CD14-positive monocyte (primary cell): ENCODE measurements around the gene GIMAP8. TPM values are rescaled to one million over a fixed set of nuclear protein-coding genes. Genes with fewer than 3 reads are reported as not detected.
"Not testable (repeated sequence)": the region's sequence is repeated elsewhere in the genome, so short reads cannot be mapped to it uniquely, and the experiment has no call there.

Source experiments
- DNase-seq, 3 donors: peaks; one replicate each; pipeline ENCODE4 v3.0.0-alpha.2; 2011 to 2022
- H2AFZ ChIP-seq: 2 replicates; pipeline ENCODE4 v1.6.0; 2012; ENCODE audit warnings: mild to moderate bottlenecking, low read depth, low read length, inconsistent platforms; ENCODE audit not compliant: insufficient read depth, poor library complexity, severe bottlenecking
- H3K27ac ChIP-seq, 2 donors: 1 replicate in 1 of 2; 2 replicates in 1 of 2; pipeline ENCODE4 v1.5.1; 2012 to 2013; ENCODE audit warnings: low read length in 2 of 2, control low read depth in 1 of 2, inconsistent platforms in 1 of 2, low read depth in 1 of 2, mild to moderate bottlenecking in 1 of 2
- H3K27me3 ChIP-seq, 2 donors: one replicate each; pipeline versions ENCODE4 v1.6.0 to v1.6.1; 2011 to 2013; ENCODE audit warnings: low read length in 2 of 2; ENCODE audit not compliant: control insufficient read depth in 2 of 2, insufficient read depth in 2 of 2
- H3K36me3 ChIP-seq, 2 donors: replicated peaks in 1 of 2; 1 replicate in 1 of 2; 2 replicates in 1 of 2; pipeline versions ENCODE4 v1.5.1 to v1.6.1; 2012 to 2013; ENCODE audit warnings: low read length in 2 of 2, control low read depth in 1 of 2, inconsistent platforms in 1 of 2, mild to moderate bottlenecking in 1 of 2; ENCODE audit not compliant: insufficient read depth in 2 of 2, control insufficient read depth in 1 of 2
- H3K4me1 ChIP-seq, 2 donors: 1 replicate in 1 of 2; 2 replicates in 1 of 2; pipeline versions ENCODE4 v1.5.1 to v1.6.1; 2012 to 2013; ENCODE audit warnings: low read length in 2 of 2, control low read depth in 1 of 2, inconsistent platforms in 1 of 2, mild to moderate bottlenecking in 1 of 2, moderate library complexity in 1 of 2; ENCODE audit not compliant: insufficient read depth in 2 of 2, control insufficient read depth in 1 of 2
- H3K4me2 ChIP-seq: replicated peaks from 2 replicates; pipeline ENCODE3; 2012; ENCODE audit warnings: low read length, moderate library complexity, mild to moderate bottlenecking; ENCODE audit not compliant: poor library complexity, severe bottlenecking; ENCODE audit errors: extremely low read depth
- H3K4me3 ChIP-seq, 3 experiments: fragments of 200-600 bp in 1 of 3; sonication (generic) in 1 of 3; replicated peaks in 1 of 3; 1 replicate in 2 of 3; 2 replicates in 1 of 3; pipeline ENCODE4 v1.5.1; 2011 to 2013; ENCODE audit warnings: low read length in 3 of 3, mild to moderate bottlenecking in 3 of 3, control low read depth in 2 of 3, low read depth in 2 of 3, inconsistent platforms in 1 of 3, moderate library complexity in 1 of 3
- H3K79me2 ChIP-seq: 2 replicates; pipeline ENCODE4 v1.6.0; 2012; ENCODE audit warnings: mild to moderate bottlenecking, control low read depth, inconsistent platforms, low read length, moderate library complexity; ENCODE audit not compliant: insufficient read depth
- H3K9ac ChIP-seq: 2 replicates; pipeline ENCODE4 v1.6.0; 2017; ENCODE audit warnings: low read length, mild to moderate bottlenecking; ENCODE audit not compliant: insufficient read depth, poor library complexity, severe bottlenecking
- H3K9me3 ChIP-seq, 2 donors: replicated peaks in 1 of 2; 1 replicate in 1 of 2; 2 replicates in 1 of 2; pipeline versions ENCODE4 v1.5.1 to v1.6.1; 2012 to 2013; ENCODE audit warnings: low read length in 2 of 2, control low read depth in 1 of 2; ENCODE audit not compliant: control insufficient read depth in 1 of 2, insufficient read depth in 1 of 2
- H4K20me1 ChIP-seq: 2 replicates; pipeline ENCODE4 v1.6.0; 2012; ENCODE audit warnings: mild to moderate bottlenecking, low read length, control low read depth, moderate library complexity; ENCODE audit not compliant: insufficient read depth
- H3K27ac Mint-ChIP-seq, 7 donors: one replicate each; pipeline ENCODE4 v1.8.0; 2020; ENCODE audit warnings: mild to moderate bottlenecking in 7 of 7, mixed read lengths in 7 of 7, moderate library complexity in 6 of 7, inconsistent platforms in 2 of 7
- H3K27me3 Mint-ChIP-seq, 3 donors: one replicate each; pipeline ENCODE4 v1.8.0; 2021 to 2022; ENCODE audit warnings: low read depth in 3 of 3, mild to moderate bottlenecking in 3 of 3, mixed read lengths in 3 of 3, moderate library complexity in 3 of 3, inconsistent platforms in 1 of 3
- H3K36me3 Mint-ChIP-seq, 2 donors: one replicate each; pipeline ENCODE4 v1.8.0; 2020; ENCODE audit warnings: mixed read lengths in 2 of 2, inconsistent platforms in 1 of 2, mild to moderate bottlenecking in 1 of 2
- H3K4me1 Mint-ChIP-seq: one replicate; pipeline ENCODE4 v1.8.0; 2020; ENCODE audit warnings: mild to moderate bottlenecking, mixed read lengths
- H3K4me3 Mint-ChIP-seq, 2 donors: one replicate each; pipeline ENCODE4 v1.8.0; 2020; ENCODE audit warnings: mild to moderate bottlenecking in 2 of 2, mixed read lengths in 2 of 2, moderate library complexity in 1 of 2
- H3K9me3 Mint-ChIP-seq, 7 donors: one replicate each; pipeline ENCODE4 v1.8.0; 2020 to 2022; ENCODE audit warnings: mixed read lengths in 7 of 7, mild to moderate bottlenecking in 6 of 7, moderate library complexity in 6 of 7, inconsistent platforms in 2 of 7
- WGBS: methylation state at CpG from one replicate; pipeline ENCODE4 v1.1.5; 2013; ENCODE audit warnings: missing lambda C conversion rate; ENCODE audit not compliant: insufficient coverage; 5-methylcytosine and 5-hydroxymethylcytosine counted together
- intact Hi-C, 2 donors: fragments of 100-400 bp; cut with micrococcal nuclease; formaldehyde crosslinking; loops; one replicate each; pipeline versions ENCODE4 v1.15.0 to v1.15.1; 2023
- polyA plus RNA-seq, 3 donors: library from polyadenylated mRNA; depleted of rRNA in 1 of 3; unstranded in 2 of 3; stranded (reverse) in 1 of 3; fragments of 300-500 nt in 2 of 3; fragments of >200 nt in 1 of 3; fragmentation: Illumina TruSeq in 2 of 3; gene quantifications; 1 replicate in 2 of 3; 2 replicates in 1 of 3; pipeline ENCODE4 v1.2.3, GENCODE V29; 2012 to 2021
- TF ChIP-seq, protein P1 (sequence below): fragments of 200-600 bp; IDR thresholded peaks from one replicate; pipeline ENCODE4 v1.8.0; 2022; ENCODE audit warnings: antibody characterized with exemption, mild to moderate bottlenecking

The GIMAP8 gene
- polyA plus RNA-seq, 3 donors = 12.0 to 26.8 (median 22.5) TPM

- Histone ChIP-seq H3K4me1 (peaks cover 70 to 91% of the 10 kb centered on the region in 2 donors), H3K4me2 (peak overlapping the region; percentile 46), H3K4me3 (peak overlapping the region in 1 of 3 experiments; percentile 67), H4K20me1 (peaks cover 15% of the 10 kb centered on the region), H3K9ac (peak overlapping the region; percentile 12), H3K27ac (peak overlapping the region; percentile 58 to 77), H3K79me2 (peaks cover 35% of the 10 kb centered on the region), H3K9me3 (no peaks in the 10 kb centered on the region), H3K27me3 (no peaks in the 10 kb centered on the region), H3K36me3 (peaks cover 38 to 41% of the 10 kb centered on the region in 2 donors), H2AFZ (no peak overlapping the region)
- DNase-seq = peak; percentile 15 to 46 (median 20)
- peaks cover 0 to 3% (median 0%) of the 10 kb centered on the region in 7 donors for H3K9me3 Mint-ChIP-seq
- H3K27me3 Mint-ChIP-seq = no peaks in the 10 kb centered on the region
- peaks cover 40 to 51% of the 10 kb centered on the region in 2 donors for H3K36me3 Mint-ChIP-seq
- H3K27ac Mint-ChIP-seq = peak overlapping the region; percentile 51 to 94 (median 81)
- H3K4me1 Mint-ChIP-seq = peaks cover 93% of the 10 kb centered on the region
- H3K4me3 Mint-ChIP-seq = peak overlapping the region in 1 of 2 donors; percentile 54
- TF ChIP-seq, protein P1, sequence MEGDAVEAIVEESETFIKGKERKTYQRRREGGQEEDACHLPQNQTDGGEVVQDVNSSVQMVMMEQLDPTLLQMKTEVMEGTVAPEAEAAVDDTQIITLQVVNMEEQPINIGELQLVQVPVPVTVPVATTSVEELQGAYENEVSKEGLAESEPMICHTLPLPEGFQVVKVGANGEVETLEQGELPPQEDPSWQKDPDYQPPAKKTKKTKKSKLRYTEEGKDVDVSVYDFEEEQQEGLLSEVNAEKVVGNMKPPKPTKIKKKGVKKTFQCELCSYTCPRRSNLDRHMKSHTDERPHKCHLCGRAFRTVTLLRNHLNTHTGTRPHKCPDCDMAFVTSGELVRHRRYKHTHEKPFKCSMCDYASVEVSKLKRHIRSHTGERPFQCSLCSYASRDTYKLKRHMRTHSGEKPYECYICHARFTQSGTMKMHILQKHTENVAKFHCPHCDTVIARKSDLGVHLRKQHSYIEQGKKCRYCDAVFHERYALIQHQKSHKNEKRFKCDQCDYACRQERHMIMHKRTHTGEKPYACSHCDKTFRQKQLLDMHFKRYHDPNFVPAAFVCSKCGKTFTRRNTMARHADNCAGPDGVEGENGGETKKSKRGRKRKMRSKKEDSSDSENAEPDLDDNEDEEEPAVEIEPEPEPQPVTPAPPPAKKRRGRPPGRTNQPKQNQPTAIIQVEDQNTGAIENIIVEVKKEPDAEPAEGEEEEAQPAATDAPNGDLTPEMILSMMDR = no peak
- 75% methylated on average over 3 of the region's 9 CpGs for WGBS
- intact Hi-C loops = no loop called here
These were observed 30.9 kb downstream of the GIMAP8 start for GRCh38 chr7:150481186-150481920.

GRCh38 chr7:150481922-150482321 lies 31.5 kb downstream of the GIMAP8 start:
- H3K9ac ChIP-seq = no peak overlapping the region
- H3K4me2 ChIP-seq = peak overlapping the region; percentile 46
- peak overlapping the region; percentile 58 to 77 for H3K27ac ChIP-seq
- no peak overlapping the region for H2AFZ ChIP-seq
- no peaks in the 10 kb centered on the region for H3K9me3 ChIP-seq
- intact Hi-C loops = no loop called here
- H3K4me3 Mint-ChIP-seq = no peak overlapping the region
- H3K79me2 ChIP-seq = peaks cover 36% of the 10 kb centered on the region
- DNase-seq = peak in 2 of 3 donors; percentile 8 to 32
- H3K4me3 ChIP-seq = peak overlapping the region in 1 of 3 experiments; percentile 67
- peaks cover 9% of the 10 kb centered on the region for H4K20me1 ChIP-seq
- H3K27ac Mint-ChIP-seq = peak overlapping the region; percentile 51 to 94 (median 81)
- no peaks in the 10 kb centered on the region for H3K27me3 ChIP-seq
- TF ChIP-seq, protein P1 = no peak
- 25% methylated on average over 4 of the region's 4 CpGs for WGBS
- peaks cover 91% of the 10 kb centered on the region for H3K4me1 Mint-ChIP-seq
- peaks cover 75 to 96% of the 10 kb centered on the region in 2 donors for H3K4me1 ChIP-seq
- peaks cover 32 to 35% of the 10 kb centered on the region in 2 donors for H3K36me3 ChIP-seq
- H3K9me3 Mint-ChIP-seq = peaks cover 0 to 3% (median 0%) of the 10 kb centered on the region in 7 donors
- H3K27me3 Mint-ChIP-seq = no peaks in the 10 kb centered on the region
- peaks cover 35 to 48% of the 10 kb centered on the region in 2 donors for H3K36me3 Mint-ChIP-seq

DNA sequence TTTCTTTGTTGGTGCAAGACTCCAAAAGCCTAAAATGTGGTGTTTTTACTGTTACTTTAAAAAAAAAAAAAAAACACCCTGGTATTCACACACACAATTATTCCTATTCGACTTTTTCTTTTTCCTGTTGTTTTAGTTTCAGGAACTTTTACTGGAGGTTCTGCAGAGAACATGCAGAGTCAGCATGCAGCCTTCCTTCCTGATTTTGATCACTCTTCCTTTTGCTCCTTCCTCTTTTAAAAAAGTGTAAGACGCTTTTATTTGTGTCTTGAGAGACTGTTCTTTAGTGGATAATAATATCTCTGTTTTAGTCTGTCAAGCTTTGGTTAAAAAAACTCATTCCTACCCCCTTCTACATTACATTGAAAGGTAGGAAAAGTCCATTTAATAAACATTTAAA lies 33.1 kb downstream of the GIMAP8 start:
- H2AFZ ChIP-seq, intact Hi-C loops, H3K9me3 ChIP-seq, H3K9ac ChIP-seq, H4K20me1 ChIP-seq, H3K27me3 Mint-ChIP-seq, H3K27me3 ChIP-seq, H3K9me3 Mint-ChIP-seq: not testable (repeated sequence)
- Histone ChIP-seq H3K36me3 (peaks cover 16 to 19% of the 10 kb centered on the region in 2 donors), H3K4me2 (peak overlapping the region; percentile 71), H3K27ac (peak overlapping the region in 1 of 2 donors; percentile 77), H3K4me1 (peaks cover 87 to 100% of the 10 kb centered on the region in 2 donors), H3K4me3 (peak overlapping the region in 2 of 3 experiments; percentile 37 to 67), H3K79me2 (peaks cover 38% of the 10 kb centered on the region)
- peaks cover 96% of the 10 kb centered on the region for H3K4me1 Mint-ChIP-seq
- peak overlapping the region; percentile 52 to 77 for H3K4me3 Mint-ChIP-seq
- DNase-seq = peak in 2 of 3 donors; percentile 55 to 67
- peak overlapping the region; percentile 78 to 89 (median 88) for H3K27ac Mint-ChIP-seq
- H3K36me3 Mint-ChIP-seq = peaks cover 19 to 35% of the 10 kb centered on the region in 2 donors
- WGBS = no CpG with 5 or more reads among the region's 2 CpGs
